HepG2 (cell line): ENCODE results near the gene SPSB2. TPM values are rescaled to one million over a fixed set of nuclear protein-coding genes. Genes with fewer than 3 reads are reported as not detected.
A peak's percentile ranks its signal among the peaks of the same experiment; 100 is the strongest.

Experiments used
- CCDC6 ChIP-seq: sonication (generic); formaldehyde crosslinking; IDR thresholded peaks from 2 replicates; pipeline ENCODE4 v1.8.1; 2022; ENCODE audit warnings: mild to moderate bottlenecking, missing genetic modification reagents, moderate library complexity
- ETV6 ChIP-seq: sonication (generic); formaldehyde crosslinking; conservative IDR thresholded peaks from 2 replicates; pipeline ENCODE4 v1.4.0; 2020; ENCODE audit warnings: missing genetic modification reagents
- KDM5A ChIP-seq: fragments of 200-600 bp; sonication (generic); IDR thresholded peaks from 2 replicates; pipeline ENCODE4 v1.7.0; 2018; ENCODE audit warnings: antibody characterized with exemption, mild to moderate bottlenecking, low read length, borderline replicate concordance
- KMT2A ChIP-seq: sonication (generic); formaldehyde crosslinking; IDR thresholded peaks from 2 replicates; pipeline ENCODE4 v1.4.0; 2020; ENCODE audit warnings: missing genetic modification reagents
- MEF2D ChIP-seq: sonication (generic); formaldehyde crosslinking; IDR thresholded peaks from 2 replicates; pipeline ENCODE4 v1.5.1; 2020; ENCODE audit warnings: mild to moderate bottlenecking, missing genetic modification reagents
- RFXAP ChIP-seq: sonication (generic); formaldehyde crosslinking; IDR thresholded peaks from 2 replicates; pipeline ENCODE4 v1.4.0; 2020; ENCODE audit warnings: missing genetic modification reagents, borderline replicate concordance
- SKI ChIP-seq: fragments of 450-650 bp; IDR thresholded peaks from one replicate; pipeline ENCODE4 v1.6.1; 2018; ENCODE audit warnings: mild to moderate bottlenecking; ENCODE audit not compliant: partially characterized antibody
- SP5 ChIP-seq: IDR thresholded peaks from 2 replicates; pipeline ENCODE4 v1.6.1; 2016; ENCODE audit warnings: low read depth, borderline replicate concordance
- SYNCRIP ChIP-seq: fragments of 200-400 bp; formaldehyde crosslinking; IDR thresholded peaks from 2 replicates; pipeline ENCODE4 v1.6.1; 2018; ENCODE audit warnings: mild to moderate bottlenecking, low read depth, low read length; ENCODE audit not compliant: insufficient read depth
- TBL1XR1 ChIP-seq: fragments of 150-350 bp; IDR thresholded peaks from 2 replicates; pipeline ENCODE4 v1.6.1; 2014; ENCODE audit warnings: borderline replicate concordance, low read length; ENCODE audit not compliant: partially characterized antibody
- TCF7L2 ChIP-seq: IDR thresholded peaks from 2 replicates; pipeline ENCODE4 v1.6.1; 2011; ENCODE audit warnings: mild to moderate bottlenecking, low read depth, low read length, moderate library complexity
- TRIM24 ChIP-seq: sonication (generic); formaldehyde crosslinking; IDR thresholded peaks from 2 replicates; pipeline ENCODE4 v1.8.0; 2022; ENCODE audit warnings: mild to moderate bottlenecking, missing genetic modification reagents
- ZNF180 ChIP-seq: sonication (generic); formaldehyde crosslinking; IDR thresholded peaks from 2 replicates; pipeline ENCODE4 v1.4.0; 2020; ENCODE audit warnings: low read depth, missing genetic modification reagents, borderline replicate concordance
- ZNF430 ChIP-seq: sonication (generic); formaldehyde crosslinking; IDR thresholded peaks from 2 replicates; pipeline ENCODE4 v1.9.0; 2021; ENCODE audit warnings: mild to moderate bottlenecking, missing genetic modification reagents
- ZNF598 ChIP-seq: sonication (generic); formaldehyde crosslinking; IDR thresholded peaks from 2 replicates; pipeline ENCODE4 v1.5.1; 2020; ENCODE audit warnings: mild to moderate bottlenecking, missing genetic modification reagents, borderline replicate concordance
- ZNF605 ChIP-seq: sonication (generic); formaldehyde crosslinking; IDR thresholded peaks from 2 replicates; pipeline ENCODE4 v1.8.0; 2022; ENCODE audit warnings: mild to moderate bottlenecking, missing genetic modification reagents
- ZNF629 ChIP-seq: sonication (generic); formaldehyde crosslinking; conservative IDR thresholded peaks from 2 replicates; pipeline ENCODE4 v1.5.0; 2020; ENCODE audit warnings: missing genetic modification reagents
- ZNF788 ChIP-seq: sonication (generic); formaldehyde crosslinking; IDR thresholded peaks from 2 replicates; pipeline ENCODE4 v1.5.0; 2020; ENCODE audit warnings: mild to moderate bottlenecking, missing genetic modification reagents, borderline replicate concordance
- ZSCAN20 ChIP-seq: sonication (generic); formaldehyde crosslinking; IDR thresholded peaks from 2 replicates; pipeline ENCODE4 v1.4.0; 2020; ENCODE audit warnings: missing genetic modification reagents, mild to moderate bottlenecking, borderline replicate concordance
- polyA plus RNA-seq, 8 experiments: library from polyadenylated mRNA; depleted of rRNA in 3 of 8; stranded (reverse) in 7 of 8; unstranded in 1 of 8; fragments of >200 nt; fragmentation: Illumina TruSeq in 4 of 8; extraction: Trizol in 4 of 8; gene quantifications; 2 replicates each; pipeline versions ENCODE4 v1.2.1 to v1.2.3, GENCODE V29; 2011 to 2016; ENCODE audit warnings: low read depth in 4 of 8, missing spikeins in 1 of 8, mixed read lengths in 1 of 8; ENCODE audit not compliant: insufficient read depth in 1 of 8
- total RNA-seq, 5 experiments: library from RNA; depleted of rRNA; stranded (reverse); fragments of >200 nt; fragmentation: Illumina TruSeq; extraction: Trizol; gene quantifications; 2 replicates each; pipeline ENCODE4 v1.2.3, GENCODE V29; 2016; ENCODE audit warnings: low read depth in 1 of 5
- TF ChIP-seq, protein P1 (sequence below): sonication (generic); formaldehyde crosslinking; IDR thresholded peaks from 2 replicates; pipeline ENCODE4 v1.4.0; 2020; ENCODE audit warnings: missing genetic modification reagents
- TF ChIP-seq, protein P2 (sequence below): sonication (generic); formaldehyde crosslinking; IDR thresholded peaks from 2 replicates; pipeline ENCODE4 v1.5.1; 2020; ENCODE audit warnings: missing genetic modification reagents, mild to moderate bottlenecking, borderline replicate concordance
- TF ChIP-seq, protein P3 (sequence below): sonication (generic); formaldehyde crosslinking; IDR thresholded peaks from 2 replicates; pipeline ENCODE4 v1.5.1; 2020; ENCODE audit warnings: missing genetic modification reagents, mild to moderate bottlenecking, borderline replicate concordance
- TF ChIP-seq, protein P4 (sequence below): sonication (generic); formaldehyde crosslinking; IDR thresholded peaks from 2 replicates; pipeline ENCODE4 v1.4.0; 2020; ENCODE audit warnings: missing genetic modification reagents

SPSB2 gene
- total and polyA plus RNA-seq, 2 of the 13 experiments (the other 11 are each of a cell fraction or from before 2014, with no cell fraction given): 2.0 to 6.2 TPM

DNA sequence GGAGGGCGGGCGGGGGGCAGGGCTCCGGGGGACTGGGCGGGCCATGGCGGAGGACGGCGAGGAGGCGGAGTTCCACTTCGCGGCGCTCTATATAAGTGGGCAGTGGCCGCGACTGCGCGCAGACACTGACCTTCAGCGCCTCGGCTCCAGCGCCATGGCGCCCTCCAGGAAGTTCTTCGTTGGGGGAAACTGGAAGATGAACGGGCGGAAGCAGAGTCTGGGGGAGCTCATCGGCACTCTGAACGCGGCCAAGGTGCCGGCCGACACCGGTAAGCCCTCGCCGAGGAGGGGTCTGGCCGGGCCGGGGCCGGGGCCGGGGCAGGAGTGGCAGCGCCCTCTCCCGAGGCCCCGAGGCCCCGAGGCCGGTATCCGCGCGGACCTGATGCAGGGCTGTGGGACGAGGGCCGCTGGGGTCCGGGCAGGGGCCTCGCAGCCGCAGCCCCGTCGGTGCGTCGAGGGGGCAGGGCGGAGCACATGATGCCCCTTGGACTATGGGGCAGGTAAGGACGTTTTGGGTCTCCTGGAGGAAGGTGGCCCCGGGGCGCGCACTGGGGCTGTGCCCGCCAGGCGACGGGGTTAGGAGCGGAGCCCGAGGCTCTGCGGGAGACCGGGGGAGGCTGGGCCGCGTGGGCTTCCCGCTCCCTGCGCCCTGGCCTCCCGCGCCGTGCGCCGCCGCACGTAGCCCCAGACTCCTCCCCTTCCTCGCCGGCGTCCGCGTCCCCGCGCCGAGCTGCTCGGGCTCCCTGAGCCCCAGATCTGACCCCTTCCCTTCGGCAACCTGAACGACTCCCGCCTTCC is 5.5 kb downstream of the SPSB2 start, which contains the start of gene TPI1 (continued):
- TF ChIP-seq ZNF180 (peak; percentile 63; the same call in 1 of the 2 replicates), TCF7L2 (no peak), ZNF788 (CRISPR knock-in tag) (no peak), ETV6 (CRISPR knock-in tag) (no peak), TRIM24 (no peak), TBL1XR1 (no peak), RFXAP (CRISPR knock-in tag) (peak; percentile 57), CCDC6 (no peak; the same call in 1 of the 2 replicates), SP5 (CRISPR knock-in tag) (0 out of 2 replicates have a peak, but pooled peaks have one; percentile 41), ZNF629 (no peak), ZNF430 (CRISPR knock-in tag) (peak; percentile 93; the same call in 1 of the 2 replicates), ZNF598 (CRISPR knock-in tag) (no peak), SKI (peak; percentile 15), SYNCRIP (no peak), KMT2A (no peak), ZNF605 (CRISPR knock-in tag) (0 out of 2 replicates have a peak, but pooled peaks have one; percentile 72), MEF2D (CRISPR knock-in tag) (peak; percentile 43; the same call in 1 of the 2 replicates), ZSCAN20 (peak; percentile 86), KDM5A (no peak)
- TF ChIP-seq, protein P1, sequence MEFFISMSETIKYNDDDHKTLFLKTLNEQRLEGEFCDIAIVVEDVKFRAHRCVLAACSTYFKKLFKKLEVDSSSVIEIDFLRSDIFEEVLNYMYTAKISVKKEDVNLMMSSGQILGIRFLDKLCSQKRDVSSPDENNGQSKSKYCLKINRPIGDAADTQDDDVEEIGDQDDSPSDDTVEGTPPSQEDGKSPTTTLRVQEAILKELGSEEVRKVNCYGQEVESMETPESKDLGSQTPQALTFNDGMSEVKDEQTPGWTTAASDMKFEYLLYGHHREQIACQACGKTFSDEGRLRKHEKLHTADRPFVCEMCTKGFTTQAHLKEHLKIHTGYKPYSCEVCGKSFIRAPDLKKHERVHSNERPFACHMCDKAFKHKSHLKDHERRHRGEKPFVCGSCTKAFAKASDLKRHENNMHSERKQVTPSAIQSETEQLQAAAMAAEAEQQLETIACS (CRISPR knock-in tag): peak; percentile 72
- TF ChIP-seq, protein P2, sequence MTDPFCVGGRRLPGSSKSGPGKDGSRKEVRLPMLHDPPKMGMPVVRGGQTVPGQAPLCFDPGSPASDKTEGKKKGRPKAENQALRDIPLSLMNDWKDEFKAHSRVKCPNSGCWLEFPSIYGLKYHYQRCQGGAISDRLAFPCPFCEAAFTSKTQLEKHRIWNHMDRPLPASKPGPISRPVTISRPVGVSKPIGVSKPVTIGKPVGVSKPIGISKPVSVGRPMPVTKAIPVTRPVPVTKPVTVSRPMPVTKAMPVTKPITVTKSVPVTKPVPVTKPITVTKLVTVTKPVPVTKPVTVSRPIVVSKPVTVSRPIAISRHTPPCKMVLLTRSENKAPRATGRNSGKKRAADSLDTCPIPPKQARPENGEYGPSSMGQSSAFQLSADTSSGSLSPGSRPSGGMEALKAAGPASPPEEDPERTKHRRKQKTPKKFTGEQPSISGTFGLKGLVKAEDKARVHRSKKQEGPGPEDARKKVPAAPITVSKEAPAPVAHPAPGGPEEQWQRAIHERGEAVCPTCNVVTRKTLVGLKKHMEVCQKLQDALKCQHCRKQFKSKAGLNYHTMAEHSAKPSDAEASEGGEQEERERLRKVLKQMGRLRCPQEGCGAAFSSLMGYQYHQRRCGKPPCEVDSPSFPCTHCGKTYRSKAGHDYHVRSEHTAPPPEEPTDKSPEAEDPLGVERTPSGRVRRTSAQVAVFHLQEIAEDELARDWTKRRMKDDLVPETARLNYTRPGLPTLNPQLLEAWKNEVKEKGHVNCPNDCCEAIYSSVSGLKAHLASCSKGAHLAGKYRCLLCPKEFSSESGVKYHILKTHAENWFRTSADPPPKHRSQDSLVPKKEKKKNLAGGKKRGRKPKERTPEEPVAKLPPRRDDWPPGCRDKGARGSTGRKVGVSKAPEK: no peak
- TF ChIP-seq, protein P3, sequence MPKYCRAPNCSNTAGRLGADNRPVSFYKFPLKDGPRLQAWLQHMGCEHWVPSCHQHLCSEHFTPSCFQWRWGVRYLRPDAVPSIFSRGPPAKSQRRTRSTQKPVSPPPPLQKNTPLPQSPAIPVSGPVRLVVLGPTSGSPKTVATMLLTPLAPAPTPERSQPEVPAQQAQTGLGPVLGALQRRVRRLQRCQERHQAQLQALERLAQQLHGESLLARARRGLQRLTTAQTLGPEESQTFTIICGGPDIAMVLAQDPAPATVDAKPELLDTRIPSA (CRISPR knock-in tag): no peak
- TF ChIP-seq, protein P4, sequence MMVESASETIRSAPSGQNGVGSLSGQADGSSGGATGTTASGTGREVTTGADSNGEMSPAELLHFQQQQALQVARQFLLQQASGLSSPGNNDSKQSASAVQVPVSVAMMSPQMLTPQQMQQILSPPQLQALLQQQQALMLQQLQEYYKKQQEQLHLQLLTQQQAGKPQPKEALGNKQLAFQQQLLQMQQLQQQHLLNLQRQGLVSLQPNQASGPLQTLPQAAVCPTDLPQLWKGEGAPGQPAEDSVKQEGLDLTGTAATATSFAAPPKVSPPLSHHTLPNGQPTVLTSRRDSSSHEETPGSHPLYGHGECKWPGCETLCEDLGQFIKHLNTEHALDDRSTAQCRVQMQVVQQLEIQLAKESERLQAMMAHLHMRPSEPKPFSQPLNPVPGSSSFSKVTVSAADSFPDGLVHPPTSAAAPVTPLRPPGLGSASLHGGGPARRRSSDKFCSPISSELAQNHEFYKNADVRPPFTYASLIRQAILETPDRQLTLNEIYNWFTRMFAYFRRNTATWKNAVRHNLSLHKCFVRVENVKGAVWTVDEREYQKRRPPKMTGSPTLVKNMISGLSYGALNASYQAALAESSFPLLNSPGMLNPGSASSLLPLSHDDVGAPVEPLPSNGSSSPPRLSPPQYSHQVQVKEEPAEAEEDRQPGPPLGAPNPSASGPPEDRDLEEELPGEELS: 0 out of 2 replicates have a peak, but pooled peaks have one; percentile 20
